ENCODE results near the gene TFAP2B. TPM values are rescaled to one million over a fixed set of nuclear protein-coding genes. Genes with fewer than 3 reads are reported as not detected.

Gene TFAP2B
- total and polyA plus RNA-seq, 5 donors from 2014 or later, result not detected

GRCh38 chr6:50826037-50826761 lies 7.5 kb downstream of the TFAP2B start:
- peaks cover 46% of the 10 kb centered on the region for H3K27me3 ChIP-seq (ENCODE audit: control insufficient read depth, insufficient read depth, low read length)
- Mint-ChIP-seq H3K27ac (no peak overlapping the region), H3K9me3 (peaks cover 0 to 8% (median 5%) of the 10 kb centered on the region in 7 donors)

GRCh38 chr6:50826803-50827202 lies 8.1 kb downstream of the TFAP2B start:
- H3K4me3 ChIP-seq (ENCODE audit: low read depth, low read length), result no peak overlapping the region
- DNase-seq (no peak), ATAC-seq (ENCODE audit: low read depth in 2 of 2) (no peak)
- Mint-ChIP-seq H3K27me3 (peaks cover 78% of the 10 kb centered on the region), H3K9me3 (peaks cover 0 to 8% (median 1%) of the 10 kb centered on the region in 7 donors), H3K27ac (no peak overlapping the region), H3K4me3 (no peak overlapping the region), H3K4me1 (no peaks in the 10 kb centered on the region), H3K36me3 (no peaks in the 10 kb centered on the region)
- H3K27me3 ChIP-seq (ENCODE audit: control insufficient read depth, insufficient read depth, low read length), result peaks cover 43% of the 10 kb centered on the region
- no peak overlapping the region for H3K27ac ChIP-seq (ENCODE audit: insufficient read depth, low read length, poor library complexity, severe bottlenecking)
- no peaks in the 10 kb centered on the region for H3K4me1 ChIP-seq (ENCODE audit: control insufficient read depth, insufficient read depth, low read length, poor library complexity, severe bottlenecking)
- H3K36me3 ChIP-seq (ENCODE audit: control insufficient read depth, insufficient read depth, low read length), result no peaks in the 10 kb centered on the region
- H3K9me3 ChIP-seq (ENCODE audit: control insufficient read depth in 2 of 2, low read length in 2 of 2), result peaks cover 0 to 2% of the 10 kb centered on the region in 2 experiments

More at GRCh38 chr6:50826037-50826761, 7.5 kb downstream of the TFAP2B start:
- DNase-seq (no peak), ATAC-seq (ENCODE audit: low read depth in 2 of 2) (no peak)
- H3K36me3 ChIP-seq (ENCODE audit: control insufficient read depth, insufficient read depth, low read length), result no peaks in the 10 kb centered on the region
- Mint-ChIP-seq H3K36me3 (no peaks in the 10 kb centered on the region), H3K27me3 (peaks cover 83% of the 10 kb centered on the region), H3K4me3 (no peak overlapping the region), H3K4me1 (peaks cover 0 to 4% (median 0%) of the 10 kb centered on the region in 4 donors)
- no peak overlapping the region for H3K27ac ChIP-seq (ENCODE audit: insufficient read depth, low read length, poor library complexity, severe bottlenecking)
- H3K4me3 ChIP-seq (ENCODE audit: low read depth, low read length), result no peak overlapping the region
- peaks cover 0 to 2% of the 10 kb centered on the region in 2 experiments for H3K9me3 ChIP-seq (ENCODE audit: control insufficient read depth in 2 of 2, low read length in 2 of 2)
- no peaks in the 10 kb centered on the region for H3K4me1 ChIP-seq (ENCODE audit: control insufficient read depth, insufficient read depth, low read length, poor library complexity, severe bottlenecking)

DNA sequence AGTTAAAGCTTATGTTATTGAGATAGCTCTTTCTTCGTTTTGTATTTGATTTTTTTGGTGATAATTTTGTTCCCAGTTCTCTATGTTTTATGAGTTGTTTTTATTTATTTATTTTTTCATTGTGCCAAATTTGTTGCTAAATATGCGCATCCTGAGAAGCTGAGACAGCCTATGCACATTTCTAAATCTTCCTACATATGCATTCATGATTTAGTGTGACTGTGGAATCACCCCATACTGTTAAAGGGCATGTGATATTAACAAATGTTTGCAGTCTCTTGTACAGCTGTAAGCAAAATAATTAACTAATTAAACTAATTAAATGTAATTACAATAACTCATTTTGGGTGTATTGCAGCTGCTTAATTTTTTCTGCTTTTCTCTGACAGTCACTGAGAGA lies 10.4 kb downstream of the TFAP2B start:
- Histone ChIP-seq H3K4me3 (ENCODE audit: low read depth, low read length) (no peak overlapping the region), H3K27ac (ENCODE audit: insufficient read depth, low read length, poor library complexity, severe bottlenecking) (no peak overlapping the region), H3K36me3 (ENCODE audit: control insufficient read depth, insufficient read depth, low read length) (no peaks in the 10 kb centered on the region), H3K4me1 (ENCODE audit: control insufficient read depth, insufficient read depth, low read length, poor library complexity, severe bottlenecking) (no peaks in the 10 kb centered on the region), H3K9me3 (ENCODE audit: control insufficient read depth in 2 of 2, low read length in 2 of 2) (peaks cover 0 to 2% of the 10 kb centered on the region in 2 experiments), H3K27me3 (ENCODE audit: control insufficient read depth, insufficient read depth, low read length) (peaks cover 27% of the 10 kb centered on the region)
- no peak for ATAC-seq (ENCODE audit: low read depth in 2 of 2)
- no peaks in the 10 kb centered on the region for H3K36me3 Mint-ChIP-seq
- peaks cover 67% of the 10 kb centered on the region for H3K27me3 Mint-ChIP-seq
- peaks cover 0 to 11% (median 4%) of the 10 kb centered on the region in 7 donors for H3K9me3 Mint-ChIP-seq
- no peak overlapping the region for H3K4me3 Mint-ChIP-seq
- no peak for DNase-seq
- H3K4me1 Mint-ChIP-seq, result no peaks in the 10 kb centered on the region
- no peak overlapping the region for H3K27ac Mint-ChIP-seq

DNA sequence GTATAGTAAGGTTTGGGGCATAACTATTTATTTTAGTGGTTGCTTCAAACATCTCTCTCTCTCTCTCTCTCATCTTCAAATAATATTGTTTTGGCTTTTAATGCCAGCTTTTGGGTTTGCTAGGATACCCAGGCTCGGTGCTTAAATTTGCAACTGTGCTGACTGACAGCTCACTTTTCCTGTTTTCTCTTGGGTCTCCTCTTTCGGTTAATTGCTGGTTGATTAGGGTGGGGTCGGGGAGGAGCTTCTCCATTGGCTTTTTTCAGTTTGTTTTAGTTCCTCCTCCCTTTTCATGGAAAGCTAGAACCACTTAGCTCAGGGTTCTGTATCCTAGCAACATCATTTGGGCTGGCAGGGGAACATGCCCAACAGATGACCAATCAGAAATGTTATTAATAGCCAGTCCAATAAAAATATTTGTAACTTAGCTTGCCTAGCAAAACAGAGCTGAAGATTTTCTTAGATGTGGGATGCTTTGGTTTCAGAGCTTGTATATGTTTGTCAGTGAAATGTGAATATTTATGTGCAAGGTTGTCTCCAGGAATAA lies 11.3 kb downstream of the TFAP2B start:
- Histone ChIP-seq H3K4me1 (ENCODE audit: control insufficient read depth, insufficient read depth, low read length, poor library complexity, severe bottlenecking) (no peaks in the 10 kb centered on the region), H3K27ac (ENCODE audit: insufficient read depth, low read length, poor library complexity, severe bottlenecking) (no peak overlapping the region), H3K27me3 (ENCODE audit: control insufficient read depth, insufficient read depth, low read length) (peaks cover 18% of the 10 kb centered on the region), H3K4me3 (ENCODE audit: low read depth, low read length) (no peak overlapping the region), H3K9me3 (ENCODE audit: control insufficient read depth in 2 of 2, low read length in 2 of 2) (no peaks in the 10 kb centered on the region), H3K36me3 (ENCODE audit: control insufficient read depth, insufficient read depth, low read length) (no peaks in the 10 kb centered on the region)
- Mint-ChIP-seq H3K4me3 (no peak overlapping the region), H3K27me3 (peaks cover 58% of the 10 kb centered on the region), H3K36me3 (no peaks in the 10 kb centered on the region), H3K9me3 (peaks cover 0 to 11% (median 3%) of the 10 kb centered on the region in 7 donors), H3K27ac (no peak overlapping the region), H3K4me1 (no peaks in the 10 kb centered on the region)
- no peak for DNase-seq
- ATAC-seq (ENCODE audit: low read depth in 2 of 2), result no peak

- Histone ChIP-seq H3K27me3 (ENCODE audit: control insufficient read depth, insufficient read depth, low read length) (peaks cover 12% of the 10 kb centered on the region), H3K9me3 (ENCODE audit: control insufficient read depth in 2 of 2, low read length in 2 of 2) (no peaks in the 10 kb centered on the region), H3K27ac (ENCODE audit: insufficient read depth, low read length, poor library complexity, severe bottlenecking) (no peak overlapping the region), H3K4me1 (ENCODE audit: control insufficient read depth, insufficient read depth, low read length, poor library complexity, severe bottlenecking) (no peaks in the 10 kb centered on the region), H3K4me3 (ENCODE audit: low read depth, low read length) (no peak overlapping the region), H3K36me3 (ENCODE audit: control insufficient read depth, insufficient read depth, low read length) (no peaks in the 10 kb centered on the region)
- Mint-ChIP-seq H3K36me3 (no peaks in the 10 kb centered on the region), H3K27ac (no peak overlapping the region), H3K9me3 (peaks cover 0 to 9% (median 0%) of the 10 kb centered on the region in 7 donors), H3K4me3 (no peak overlapping the region), H3K4me1 (no peaks in the 10 kb centered on the region), H3K27me3 (peaks cover 49% of the 10 kb centered on the region)
- ATAC-seq (ENCODE audit: low read depth in 2 of 2) (no peak), DNase-seq (no peak)
These were observed 12.5 kb downstream of the TFAP2B start for GRCh38 chr6:50831186-50831585.

DNA sequence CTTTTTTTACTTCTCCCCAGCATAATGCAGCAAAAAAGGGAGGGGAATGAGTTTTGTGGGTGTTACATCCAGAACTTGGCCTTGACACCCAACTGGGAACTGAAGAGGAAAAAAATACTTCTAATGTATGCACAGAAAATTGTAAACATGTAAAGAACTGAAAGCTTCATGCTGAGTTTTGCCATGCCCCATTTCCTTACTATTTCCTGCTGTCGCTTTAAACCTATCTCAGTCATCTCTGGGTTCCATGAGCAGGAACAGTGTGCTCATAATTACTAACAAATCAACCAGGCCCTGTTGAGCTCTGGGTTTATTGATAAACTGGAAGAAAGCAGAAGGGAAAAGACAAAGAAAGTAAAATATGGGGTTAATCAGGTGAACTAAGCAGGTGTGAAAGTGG lies 14.2 kb downstream of the TFAP2B start:
- Mint-ChIP-seq H3K27me3 (peaks cover 52% of the 10 kb centered on the region), H3K9me3 (peaks cover 0 to 9% (median 0%) of the 10 kb centered on the region in 7 donors), H3K4me1 (peaks cover 0 to 2% (median 0%) of the 10 kb centered on the region in 4 donors), H3K4me3 (no peak overlapping the region), H3K27ac (no peak overlapping the region), H3K36me3 (no peaks in the 10 kb centered on the region)
- H3K36me3 ChIP-seq (ENCODE audit: control insufficient read depth, insufficient read depth, low read length), result no peaks in the 10 kb centered on the region
- H3K27me3 ChIP-seq (ENCODE audit: control insufficient read depth, insufficient read depth, low read length), result peaks cover 13% of the 10 kb centered on the region
- no peaks in the 10 kb centered on the region for H3K4me1 ChIP-seq (ENCODE audit: control insufficient read depth, insufficient read depth, low read length, poor library complexity, severe bottlenecking)
- ATAC-seq (ENCODE audit: low read depth in 2 of 2) (no peak), DNase-seq (no peak)
- no peaks in the 10 kb centered on the region for H3K9me3 ChIP-seq (ENCODE audit: control insufficient read depth in 2 of 2, low read length in 2 of 2)
- H3K27ac ChIP-seq (ENCODE audit: insufficient read depth, low read length, poor library complexity, severe bottlenecking), result no peak overlapping the region
- no peak overlapping the region for H3K4me3 ChIP-seq (ENCODE audit: low read depth, low read length)

GRCh38 chr6:50834929-50835410 lies 16.3 kb downstream of the TFAP2B start:
- H3K27ac ChIP-seq (ENCODE audit: insufficient read depth, low read length, poor library complexity, severe bottlenecking), result no peak overlapping the region
- H3K4me1 ChIP-seq (ENCODE audit: control insufficient read depth, insufficient read depth, low read length, poor library complexity, severe bottlenecking), result no peaks in the 10 kb centered on the region
- Mint-ChIP-seq H3K4me3 (no peak overlapping the region), H3K27me3 (peaks cover 51% of the 10 kb centered on the region), H3K36me3 (no peaks in the 10 kb centered on the region), H3K27ac (no peak overlapping the region), H3K4me1 (peaks cover 0 to 2% (median 0%) of the 10 kb centered on the region in 4 donors), H3K9me3 (peaks cover 0 to 9% (median 0%) of the 10 kb centered on the region in 7 donors)
- H3K36me3 ChIP-seq (ENCODE audit: control insufficient read depth, insufficient read depth, low read length), result no peaks in the 10 kb centered on the region
- DNase-seq (no peak), ATAC-seq (ENCODE audit: low read depth in 2 of 2) (no peak)
- no peaks in the 10 kb centered on the region for H3K9me3 ChIP-seq (ENCODE audit: control insufficient read depth in 2 of 2, low read length in 2 of 2)
- H3K27me3 ChIP-seq (ENCODE audit: control insufficient read depth, insufficient read depth, low read length), result peaks cover 19% of the 10 kb centered on the region
- no peak overlapping the region for H3K4me3 ChIP-seq (ENCODE audit: low read depth, low read length)

All from CD4-positive, CD25-positive, alpha-beta regulatory T cell (primary cell).